Activated CD8-positive, alpha-beta memory T cell treated with anti-CD3 and anti-CD28 coated beads for 4 hours (primary cell): ENCODE results near the gene SLX9.

ENCODE experiments used
- DNase-seq, 2 donors: peaks; one replicate each; pipeline ENCODE4 v3.0.0-alpha.2; 2020; ENCODE audit warnings: low read depth in 2 of 2

Gene SLX9

DNA sequence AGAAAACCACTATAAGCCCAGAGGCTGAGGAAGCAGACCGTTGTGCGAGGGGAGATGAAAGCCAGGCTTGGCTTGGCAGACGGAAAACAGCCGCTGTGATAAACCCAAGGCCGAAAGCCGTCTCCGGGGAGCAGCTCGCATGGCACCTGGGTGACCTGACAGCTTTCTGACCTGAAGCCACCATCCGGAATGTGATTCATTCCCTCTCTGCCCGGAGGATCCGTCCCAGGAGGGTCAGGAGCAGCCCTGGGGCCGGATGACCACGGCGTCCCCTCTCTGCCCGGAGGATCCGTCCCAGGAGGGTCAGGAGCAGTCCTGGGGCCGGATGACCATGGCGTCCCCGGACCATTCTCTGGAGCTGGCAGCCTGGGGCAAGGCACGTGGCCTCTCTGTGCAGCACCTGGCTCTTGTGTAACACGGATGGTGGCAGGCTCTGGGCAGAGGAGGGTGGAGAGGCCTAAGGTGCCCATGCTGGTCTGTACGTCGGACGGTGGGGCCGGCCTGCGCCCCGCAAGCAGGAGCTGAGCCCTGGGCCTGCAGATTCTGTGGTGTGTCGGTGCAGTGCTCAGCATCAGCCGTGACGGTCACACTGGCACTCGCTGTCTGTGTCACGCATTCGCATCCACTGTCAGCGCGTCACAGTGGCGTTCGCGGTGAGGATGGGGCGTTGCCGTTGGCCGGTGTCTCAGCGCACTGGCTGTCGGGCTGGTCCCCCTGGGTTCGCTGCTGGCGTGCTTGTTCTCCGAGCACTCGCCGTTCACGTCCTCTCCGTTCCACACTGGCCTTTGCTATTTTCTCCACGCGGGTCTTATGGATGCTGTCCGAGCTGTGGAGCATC is 50.3 kb downstream of the SLX9 start:
- DNase-seq, result no peak

- DNase-seq, result no peak
These were observed 51.1 kb downstream of the SLX9 start for GRCh38 chr21:44990921-44991320.

DNA sequence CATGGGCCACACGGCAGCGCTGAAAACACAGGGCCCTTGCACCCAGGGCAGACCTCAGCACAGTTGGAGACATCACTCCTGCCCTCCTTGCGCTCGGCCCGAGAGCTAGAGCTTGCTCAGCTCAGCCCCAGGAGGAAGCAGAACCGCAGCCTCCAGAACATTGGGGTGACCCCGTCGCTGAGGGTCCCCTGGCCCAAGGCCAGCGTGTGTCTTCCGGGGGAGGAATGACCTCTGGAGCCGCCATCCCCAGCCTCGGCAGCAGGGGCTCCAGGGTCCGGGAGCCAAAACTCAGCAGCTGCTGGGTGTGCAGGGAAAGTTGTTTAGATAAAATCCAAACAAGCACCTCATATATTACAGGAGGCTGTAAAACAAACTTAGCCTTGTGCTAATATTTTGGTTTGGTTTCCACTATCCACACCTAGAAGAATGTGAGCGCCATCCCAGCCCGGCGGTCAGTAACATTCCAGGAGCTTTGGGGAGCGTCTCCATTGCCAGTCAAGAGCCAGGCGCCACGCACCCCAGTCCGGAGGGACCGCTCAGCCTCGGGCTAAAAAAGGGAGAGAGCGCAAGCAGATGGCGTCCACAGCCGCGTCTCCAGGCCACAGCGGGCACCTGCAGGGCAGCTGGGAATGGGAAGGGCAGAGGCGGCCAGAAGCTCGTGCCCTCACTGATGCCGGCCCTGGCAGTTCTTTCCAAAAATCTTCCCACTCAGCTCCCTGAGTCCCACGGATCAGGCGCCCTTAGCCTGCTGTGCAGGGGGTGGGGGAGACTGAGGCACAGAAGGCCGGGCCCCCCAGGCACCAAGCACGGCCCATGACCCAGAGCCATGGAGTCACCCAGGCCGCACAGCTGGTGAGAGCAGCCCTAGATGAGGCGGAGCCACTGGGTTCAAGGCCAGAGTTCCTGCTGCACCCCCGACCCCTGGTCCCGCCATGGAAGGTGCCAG is 52.0 kb downstream of the SLX9 start:
- no peak for DNase-seq

- DNase-seq, result no peak
These were observed 52.8 kb downstream of the SLX9 start for GRCh38 chr21:44992608-44993031.

DNA sequence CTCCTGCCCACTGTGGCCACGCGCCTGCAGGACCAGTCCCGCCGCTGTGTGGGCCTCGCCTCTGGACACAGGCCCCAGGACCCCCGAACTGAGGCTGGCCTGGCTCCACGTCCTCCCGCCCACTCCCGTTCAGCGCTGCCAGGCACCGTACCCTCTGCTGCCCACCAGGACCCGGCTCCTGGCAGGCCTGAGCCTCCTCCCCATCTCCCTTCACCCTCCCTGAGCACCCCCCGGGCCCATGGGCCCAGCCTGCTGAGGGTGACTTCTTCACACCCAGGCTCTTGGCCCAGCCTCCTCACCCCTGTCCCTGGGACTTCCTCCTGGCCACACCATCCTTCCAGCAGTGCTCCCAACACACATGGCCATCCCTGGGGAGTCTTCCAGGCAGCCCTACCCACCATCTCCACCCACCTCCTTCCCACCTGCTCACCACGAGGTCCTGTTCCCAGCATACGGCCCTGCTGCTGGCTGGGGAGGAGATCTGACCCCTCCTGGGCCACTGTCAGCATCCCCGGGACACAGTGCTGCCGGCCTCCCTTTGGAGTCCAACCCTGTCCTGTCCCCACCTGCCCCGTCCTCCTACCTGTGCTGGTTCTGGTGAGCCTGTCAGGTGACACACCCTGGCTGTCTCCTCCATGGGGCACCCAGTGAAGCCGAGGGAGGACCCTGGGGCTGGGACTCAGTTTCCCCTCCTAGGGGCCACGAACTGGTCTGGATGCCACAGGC is 53.7 kb downstream of the SLX9 start:
- DNase-seq, result no peak

GRCh38 chr21:44994047-44994694 is 54.3 kb downstream of the SLX9 start:
- no peak for DNase-seq

- no peak for DNase-seq
These were observed 55.0 kb downstream of the SLX9 start for GRCh38 chr21:44994695-44995342.

DNA sequence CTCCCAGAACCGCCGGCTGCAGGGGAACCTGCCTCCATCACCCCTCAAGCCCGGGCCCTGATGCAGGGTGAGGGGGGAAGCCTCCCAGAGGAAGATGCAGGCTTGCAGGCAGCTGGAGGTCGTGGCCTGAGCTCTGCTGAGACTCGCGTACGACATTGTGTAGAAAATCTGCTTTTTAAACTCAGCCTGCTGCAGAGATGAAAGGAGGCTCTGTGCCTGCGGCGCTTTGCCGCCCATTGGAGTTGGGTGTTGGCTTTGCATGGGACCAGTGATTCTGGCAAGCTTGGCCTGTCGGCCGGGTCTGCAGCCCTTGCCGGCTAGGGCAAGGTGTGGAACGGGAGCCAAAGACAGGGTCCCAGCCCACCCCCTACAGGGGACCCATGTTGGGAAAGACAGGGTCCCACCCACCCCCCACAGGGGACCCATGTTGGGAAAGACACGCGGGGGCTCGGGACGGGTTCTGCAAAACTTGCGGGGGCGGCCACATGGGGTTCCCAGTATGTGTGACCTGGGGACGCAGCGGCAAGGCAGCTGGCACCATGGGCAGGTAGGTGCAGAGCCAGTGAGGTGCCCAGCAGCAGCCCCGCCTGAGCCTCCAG is 55.6 kb downstream of the SLX9 start:
- no peak for DNase-seq

- DNase-seq, result no peak
These were observed 56.3 kb downstream of the SLX9 start for GRCh38 chr21:44996096-44996495.

DNA sequence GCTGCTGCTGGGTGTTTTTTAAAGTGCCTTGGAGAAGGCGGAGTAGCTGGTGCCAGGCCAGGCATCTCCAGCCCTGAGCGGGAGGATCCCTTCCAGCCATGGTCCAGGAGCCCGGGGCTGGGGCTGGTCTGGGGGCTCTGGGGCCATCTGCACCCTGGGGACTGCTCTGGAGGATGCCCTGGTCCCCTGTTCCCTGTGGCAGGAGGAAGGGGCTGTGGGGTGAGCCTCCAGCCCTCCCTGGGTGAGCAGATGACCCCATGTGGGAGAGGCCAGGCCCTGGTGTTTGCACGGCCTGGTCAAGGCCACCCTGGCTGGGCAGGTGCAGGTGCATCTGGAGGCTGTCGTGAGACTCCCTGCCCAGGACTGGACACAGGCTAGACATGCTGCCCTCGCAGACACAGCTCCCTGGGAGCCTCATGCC is 56.7 kb downstream of the SLX9 start:
- DNase-seq, result no peak

DNA sequence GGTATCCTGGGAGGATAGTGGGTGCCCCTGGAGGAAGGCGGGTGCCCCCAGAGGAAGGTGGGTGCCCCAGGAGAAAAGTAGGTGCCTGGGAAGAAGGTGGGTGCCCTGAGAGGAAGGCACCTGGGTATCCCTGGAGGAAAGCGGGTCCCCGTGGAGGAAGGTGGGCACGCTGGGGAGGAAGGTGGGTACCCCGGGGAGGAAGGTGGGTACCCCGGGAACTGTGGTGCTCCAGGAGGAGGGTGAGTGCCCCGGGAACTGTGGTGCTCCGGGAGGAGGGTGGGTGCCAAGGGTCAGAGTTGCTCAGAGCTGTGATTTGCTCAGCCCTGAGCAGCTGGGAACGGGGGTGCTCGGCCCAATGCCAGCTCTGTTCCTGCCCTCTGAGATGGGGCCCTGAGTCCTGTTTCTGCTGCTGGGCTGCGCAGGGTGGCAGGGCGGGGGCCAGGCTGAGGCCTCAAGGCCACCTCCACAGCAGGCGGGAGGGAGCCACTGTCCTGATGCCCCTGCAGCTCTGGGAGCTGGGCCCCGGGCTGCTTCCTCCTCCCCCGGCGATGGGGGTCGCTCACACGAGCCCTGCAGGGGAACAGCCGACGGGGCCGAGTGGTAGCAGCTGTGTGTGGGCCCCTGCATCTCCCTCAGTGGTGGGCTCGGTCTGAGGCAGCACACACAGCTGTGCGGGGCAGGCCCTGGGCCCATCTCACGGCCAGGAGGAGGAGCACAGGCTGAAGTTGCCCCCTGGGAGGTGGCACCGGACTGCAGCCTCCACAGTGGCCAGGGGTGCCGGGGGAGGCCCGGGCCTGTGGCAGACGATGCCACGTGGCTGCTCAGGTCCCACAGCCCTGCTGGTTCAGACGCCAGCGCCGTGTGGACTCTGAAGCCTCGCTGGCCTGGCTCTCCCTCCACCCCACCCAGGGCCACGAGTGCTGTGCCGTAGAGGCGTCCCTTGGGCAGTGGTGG is 57.4 kb downstream of the SLX9 start:
- no peak for DNase-seq

- DNase-seq, result no peak
These were observed 58.3 kb downstream of the SLX9 start for GRCh38 chr21:44998086-44998620.

GRCh38 chr21:44998621-44999427 is 59.0 kb downstream of the SLX9 start:
- no peak for DNase-seq

DNA sequence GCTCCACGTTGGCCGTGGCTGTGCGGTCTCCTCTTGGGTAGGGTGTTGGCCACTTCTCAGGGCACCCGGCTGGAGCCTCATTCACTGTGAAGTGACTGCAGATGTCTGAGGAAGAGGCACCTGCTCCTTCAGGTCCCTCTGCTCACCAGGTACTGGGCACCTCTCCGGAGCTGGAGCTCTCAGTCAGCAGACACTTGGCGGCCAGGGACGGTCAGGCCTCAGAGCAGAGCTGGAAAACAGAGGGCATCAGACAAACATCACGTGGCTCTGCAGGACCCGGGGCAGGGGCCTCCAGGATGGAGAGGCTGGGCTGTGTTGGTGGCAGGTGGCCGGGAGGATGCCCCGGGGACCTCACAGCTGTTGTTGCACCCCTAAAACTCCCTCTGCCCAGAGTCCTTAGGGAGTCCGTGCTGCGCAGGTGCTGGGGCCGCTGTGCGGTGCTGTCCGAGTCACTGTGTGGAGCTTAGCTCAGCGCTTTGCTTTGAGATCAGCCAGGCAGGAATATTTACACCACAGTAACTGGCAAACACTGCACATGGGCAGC is 59.7 kb downstream of the SLX9 start:
- DNase-seq, result no peak

GRCh38 chr21:44999972-45000636 is 60.3 kb downstream of the SLX9 start:
- no peak for DNase-seq

- DNase-seq, result no peak
These were observed 60.9 kb downstream of the SLX9 start for GRCh38 chr21:45000637-45001133.
